Activated T-helper 1 cell treated with anti-CD3 and anti-CD28 coated beads, Interleukin-12 subunit alpha, Interleukin-12 subunit beta, Interleukin-2, Interleukin-4 antibody, amounts not matched to agents 30 ng/mL and 10 ng/mL and 1 ng/mL, durations not matched to agents 14 hours and 24 hours and 36 hours (primary cell): Measurements from ENCODE around the gene TUBA3D. TPM values are rescaled to one million over a fixed set of nuclear protein-coding genes. Genes with fewer than 3 reads are reported as not detected.
"Not testable (repeated sequence)": the region's sequence is repeated elsewhere in the genome, so short reads cannot be mapped to it uniquely, and the experiment has no call there.

Experiments used
- DNase-seq: peaks from one replicate; pipeline ENCODE4 v3.0.0; 2021; ENCODE audit warnings: low spot score
- H3K27ac Mint-ChIP-seq: one replicate; pipeline ENCODE4 v1.8.0; 2021; ENCODE audit warnings: mild to moderate bottlenecking, mixed read lengths
- H3K27me3 Mint-ChIP-seq: one replicate; pipeline ENCODE4 v1.8.0; 2022; ENCODE audit warnings: mild to moderate bottlenecking, moderate library complexity, mixed read lengths; ENCODE audit not compliant: insufficient read depth
- H3K36me3 Mint-ChIP-seq: one replicate; pipeline ENCODE4 v1.8.0; 2021; ENCODE audit warnings: low read depth, mixed read lengths
- H3K4me1 Mint-ChIP-seq: one replicate; pipeline ENCODE4 v1.8.0; 2021; ENCODE audit warnings: low read depth, mixed read lengths
- H3K4me3 Mint-ChIP-seq: one replicate; pipeline ENCODE4 v1.8.0; 2021; ENCODE audit warnings: mild to moderate bottlenecking, moderate library complexity, mixed read lengths
- H3K9me3 Mint-ChIP-seq: one replicate; pipeline ENCODE4 v1.8.0; 2021; ENCODE audit warnings: mixed read lengths
- intact Hi-C: fragments of 100-400 bp; cut with micrococcal nuclease; formaldehyde crosslinking; loops from one replicate; pipeline ENCODE4 v1.15.1; 2024
- total RNA-seq: library from RNA; stranded (reverse); gene quantifications from 2 replicates; pipeline ENCODE4 v1.2.3, GENCODE V29; 2022

The TUBA3D gene
- total RNA-seq, 1 donor from 2014 or later: not detected

- H3K27ac Mint-ChIP-seq, H3K27me3 Mint-ChIP-seq, H3K4me3 Mint-ChIP-seq, H3K4me1 Mint-ChIP-seq, intact Hi-C loops, DNase-seq, H3K9me3 Mint-ChIP-seq, H3K36me3 Mint-ChIP-seq: not testable (repeated sequence)
Measured at GRCh38 chr2:131473266-131473665, 2.7 kb upstream of the TUBA3D start.

- H3K4me3 Mint-ChIP-seq, DNase-seq, H3K36me3 Mint-ChIP-seq, intact Hi-C loops, H3K9me3 Mint-ChIP-seq, H3K27ac Mint-ChIP-seq, H3K4me1 Mint-ChIP-seq, H3K27me3 Mint-ChIP-seq: not testable (repeated sequence)
Measured at GRCh38 chr2:131476363-131476762, 444 bp downstream of the TUBA3D start.

- H3K9me3 Mint-ChIP-seq, intact Hi-C loops, H3K27me3 Mint-ChIP-seq, H3K27ac Mint-ChIP-seq, H3K4me1 Mint-ChIP-seq, H3K36me3 Mint-ChIP-seq, H3K4me3 Mint-ChIP-seq, DNase-seq: not testable (repeated sequence)
Measured at GRCh38 chr2:131477227-131477626, 1.3 kb downstream of the TUBA3D start.

- H3K9me3 Mint-ChIP-seq, H3K4me1 Mint-ChIP-seq, H3K36me3 Mint-ChIP-seq, H3K27me3 Mint-ChIP-seq, H3K27ac Mint-ChIP-seq, H3K4me3 Mint-ChIP-seq, intact Hi-C loops, DNase-seq: not testable (repeated sequence)
Measured at GRCh38 chr2:131478074-131478849, 2.3 kb downstream of the TUBA3D start.

GRCh38 chr2:131478850-131479461 is 3.0 kb downstream of the TUBA3D start:
- H3K9me3 Mint-ChIP-seq, intact Hi-C loops, H3K4me3 Mint-ChIP-seq, H3K36me3 Mint-ChIP-seq, H3K27ac Mint-ChIP-seq, H3K4me1 Mint-ChIP-seq, DNase-seq, H3K27me3 Mint-ChIP-seq: not testable (repeated sequence)

- intact Hi-C loops, H3K27ac Mint-ChIP-seq, H3K36me3 Mint-ChIP-seq, H3K27me3 Mint-ChIP-seq, H3K9me3 Mint-ChIP-seq, H3K4me1 Mint-ChIP-seq, H3K4me3 Mint-ChIP-seq, DNase-seq: not testable (repeated sequence)
Measured at GRCh38 chr2:131480351-131480750, 4.4 kb downstream of the TUBA3D start.

GRCh38 chr2:131482506-131483155 is 6.7 kb downstream of the TUBA3D start:
- H3K4me1 Mint-ChIP-seq, DNase-seq, H3K27ac Mint-ChIP-seq, H3K27me3 Mint-ChIP-seq, H3K4me3 Mint-ChIP-seq, intact Hi-C loops, H3K9me3 Mint-ChIP-seq, H3K36me3 Mint-ChIP-seq: not testable (repeated sequence)

- DNase-seq, H3K27ac Mint-ChIP-seq, H3K27me3 Mint-ChIP-seq, H3K9me3 Mint-ChIP-seq, H3K4me1 Mint-ChIP-seq, H3K36me3 Mint-ChIP-seq, intact Hi-C loops, H3K4me3 Mint-ChIP-seq: not testable (repeated sequence)
Measured at GRCh38 chr2:131483981-131484820, 8.3 kb downstream of the TUBA3D start.

GRCh38 chr2:131484906-131485460 is 9.1 kb downstream of the TUBA3D start:
- H3K4me3 Mint-ChIP-seq, H3K27ac Mint-ChIP-seq, H3K9me3 Mint-ChIP-seq, H3K27me3 Mint-ChIP-seq, intact Hi-C loops, H3K36me3 Mint-ChIP-seq, H3K4me1 Mint-ChIP-seq, DNase-seq: not testable (repeated sequence)

GRCh38 chr2:131486201-131486902 is 10.4 kb downstream of the TUBA3D start:
- DNase-seq, intact Hi-C loops, H3K27ac Mint-ChIP-seq, H3K4me3 Mint-ChIP-seq, H3K4me1 Mint-ChIP-seq, H3K27me3 Mint-ChIP-seq, H3K9me3 Mint-ChIP-seq: not testable (repeated sequence)
- peaks cover 16% of the 10 kb centered on the region for H3K36me3 Mint-ChIP-seq

GRCh38 chr2:131488306-131489205 is 12.6 kb downstream of the TUBA3D start:
- Mint-ChIP-seq H3K27me3 (no peaks in the 10 kb centered on the region), H3K36me3 (peaks cover 19% of the 10 kb centered on the region), H3K4me3 (no peak overlapping the region), H3K27ac (no peak overlapping the region), H3K4me1 (no peaks in the 10 kb centered on the region), H3K9me3 (no peaks in the 10 kb centered on the region)
- no peak for DNase-seq
- intact Hi-C loops: no loop called here
